Activated CD4-positive, alpha-beta T cell treated with anti-CD3 and anti-CD28 coated beads, Interleukin-2, amount 10 ng/mL, durations not matched to agents 7 days and 5 days (primary cell): ENCODE data around the gene RPL22. TPM values are rescaled to one million over a fixed set of nuclear protein-coding genes. Genes with fewer than 3 reads are reported as not detected.

Experiments used
- CTCF ChIA-PET: fragments of 350-600 bp; sonication (Branson Sonifier 250); formaldehyde crosslinking; loops from one replicate; lab custom pipeline; 2021; ENCODE audit warnings: antibody characterized with exemption; lab: Charles Lee
- POLR2A ChIA-PET: fragments of 350-600 bp; sonication (Branson Sonifier 250); formaldehyde crosslinking; loops from one replicate; lab custom pipeline; 2021; ENCODE audit warnings: antibody characterized with exemption; lab: Charles Lee
- DNase-seq: peaks from one replicate; pipeline ENCODE4 v3.0.0-alpha.2; 2020
- H3K27ac Mint-ChIP-seq: one replicate; pipeline ENCODE4 v1.8.0; 2021; ENCODE audit warnings: mild to moderate bottlenecking, moderate library complexity, mixed read lengths
- H3K27me3 Mint-ChIP-seq: one replicate; pipeline ENCODE4 v1.8.0; 2021; ENCODE audit warnings: mixed read lengths
- H3K36me3 Mint-ChIP-seq: one replicate; pipeline ENCODE4 v1.8.0; 2021; ENCODE audit warnings: low read depth, mixed read lengths
- H3K4me1 Mint-ChIP-seq: one replicate; pipeline ENCODE4 v1.8.0; 2021; ENCODE audit warnings: mixed read lengths
- H3K4me3 Mint-ChIP-seq: one replicate; pipeline ENCODE4 v1.8.0; 2021; ENCODE audit warnings: mild to moderate bottlenecking, moderate library complexity, mixed read lengths
- H3K9me3 Mint-ChIP-seq: one replicate; pipeline ENCODE4 v1.8.0; 2021; ENCODE audit warnings: mixed read lengths
- total RNA-seq, 2 experiments: library from RNA; stranded (reverse); gene quantifications; one replicate each; pipeline ENCODE4 v1.2.3, GENCODE V29; 2021

The RPL22 gene
- total RNA-seq, 2 experiments from 2014 or later, result 328 to 370 TPM

DNA sequence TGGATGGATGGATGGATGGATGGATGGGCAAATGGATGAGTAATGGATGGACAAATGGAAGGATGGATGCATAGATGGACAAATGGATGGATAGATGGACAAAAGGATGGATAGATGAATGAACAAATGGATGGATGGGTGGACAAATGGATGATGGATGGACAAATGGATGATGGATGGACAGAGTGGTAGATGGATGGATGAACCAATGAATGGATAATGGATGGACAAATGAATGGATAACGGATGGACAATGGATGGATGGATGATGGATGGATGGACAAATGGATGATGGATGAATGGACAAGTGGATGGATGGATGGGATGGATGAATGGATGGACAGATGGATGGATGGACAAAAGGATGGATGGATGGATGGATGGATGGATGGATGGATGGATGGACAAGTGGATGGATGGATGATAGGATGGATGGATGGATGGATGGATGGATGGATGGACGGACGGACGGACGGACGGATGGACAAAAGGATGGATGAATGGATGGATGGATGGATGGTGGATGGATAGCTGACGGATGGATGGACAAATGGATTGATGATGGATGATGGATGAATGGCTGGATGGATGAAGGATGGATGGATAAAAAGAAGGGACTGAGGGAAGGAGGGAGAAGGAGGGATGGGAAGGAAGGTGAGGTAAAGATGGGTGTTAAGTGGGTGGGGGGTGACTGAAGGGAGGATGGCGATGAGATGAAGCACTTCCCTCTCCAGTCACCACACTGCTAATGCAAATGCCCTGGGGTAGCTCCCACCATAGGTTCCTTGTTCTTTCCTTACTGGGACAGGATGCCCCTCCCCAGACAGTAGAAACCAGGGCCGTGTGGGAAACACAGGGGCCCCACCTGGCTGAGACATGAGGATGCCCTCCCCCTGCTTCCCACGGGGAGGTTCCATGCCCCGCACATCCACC lies 49.1 kb downstream of the RPL22 start:
- Mint-ChIP-seq H3K9me3 (no peaks in the 10 kb centered on the region), H3K27ac (no peak overlapping the region), H3K27me3 (peaks cover 5% of the 10 kb centered on the region), H3K4me1 (peaks cover 20% of the 10 kb centered on the region), H3K36me3 (no peaks in the 10 kb centered on the region), H3K4me3 (no peak overlapping the region)
- ChIA-PET CTCF (no interaction called here), POLR2A (no interaction called here)
- DNase-seq, result no peak

DNA sequence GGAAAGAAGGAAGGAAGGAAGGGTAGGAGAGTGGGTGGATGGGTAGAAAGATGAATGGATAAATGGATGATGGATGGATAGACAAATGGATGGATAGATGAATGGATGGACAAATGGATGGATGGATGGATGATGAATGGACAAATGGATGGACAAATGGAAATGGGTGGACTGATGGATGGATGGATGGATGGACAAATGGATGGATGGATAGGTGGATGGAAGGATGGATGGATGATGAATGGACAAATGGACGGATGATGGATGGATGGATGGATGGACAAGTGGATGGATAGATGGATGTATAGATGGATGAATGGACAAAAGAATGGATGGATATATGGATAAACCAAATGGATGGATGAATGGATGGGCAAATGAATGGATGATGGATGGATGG lies 49.8 kb downstream of the RPL22 start:
- Mint-ChIP-seq H3K36me3 (no peaks in the 10 kb centered on the region), H3K27ac (no peak overlapping the region), H3K27me3 (peaks cover 5% of the 10 kb centered on the region), H3K9me3 (no peaks in the 10 kb centered on the region), H3K4me3 (no peak overlapping the region), H3K4me1 (peaks cover 14% of the 10 kb centered on the region)
- ChIA-PET POLR2A (no interaction called here), CTCF (no interaction called here)
- DNase-seq, result no peak

DNA sequence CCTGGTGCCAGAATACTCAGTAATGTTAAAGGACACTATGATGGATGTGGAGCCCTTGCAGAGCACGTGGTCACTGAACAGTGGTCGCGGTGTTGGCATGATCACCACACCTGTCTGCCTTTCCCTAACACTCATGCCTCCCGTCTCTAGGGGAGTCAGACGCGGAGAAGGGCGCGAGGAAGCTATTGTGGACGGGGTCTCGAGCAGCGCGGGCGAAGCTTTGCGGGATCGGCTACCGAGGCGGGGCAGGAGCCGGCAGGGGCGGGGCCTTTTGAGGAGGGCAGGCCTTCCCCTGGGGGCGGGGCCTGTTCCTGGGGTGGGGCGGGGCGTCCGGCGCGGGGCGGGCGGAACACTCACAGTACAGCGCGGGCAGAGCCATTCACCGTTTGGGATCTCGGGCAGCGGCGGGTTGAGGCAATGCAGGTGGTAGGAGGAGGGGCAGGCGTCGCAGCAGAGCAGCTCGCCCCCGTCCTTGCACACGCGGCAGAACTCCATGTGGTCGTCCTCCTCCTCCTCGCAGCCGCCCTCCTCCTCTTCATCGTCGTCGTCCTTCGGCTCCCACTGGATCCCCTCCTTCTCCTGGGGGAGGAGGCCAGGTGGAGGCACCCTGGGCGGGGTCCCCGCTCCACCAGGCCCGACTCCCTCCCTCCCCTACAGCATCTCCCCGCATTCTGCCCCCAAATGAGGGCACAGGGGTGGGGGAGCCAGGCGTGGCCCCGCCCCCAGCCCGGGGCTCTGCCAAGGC lies 50.7 kb downstream of the RPL22 start:
- Mint-ChIP-seq H3K4me1 (peaks cover 6% of the 10 kb centered on the region), H3K36me3 (no peaks in the 10 kb centered on the region), H3K27ac (no peak overlapping the region), H3K4me3 (peak overlapping the region; percentile 46), H3K27me3 (peaks cover 5% of the 10 kb centered on the region), H3K9me3 (no peaks in the 10 kb centered on the region)
- POLR2A ChIA-PET, result no interaction called here
- peak; percentile 74 for DNase-seq
- CTCF ChIA-PET, result no interaction called here

DNA sequence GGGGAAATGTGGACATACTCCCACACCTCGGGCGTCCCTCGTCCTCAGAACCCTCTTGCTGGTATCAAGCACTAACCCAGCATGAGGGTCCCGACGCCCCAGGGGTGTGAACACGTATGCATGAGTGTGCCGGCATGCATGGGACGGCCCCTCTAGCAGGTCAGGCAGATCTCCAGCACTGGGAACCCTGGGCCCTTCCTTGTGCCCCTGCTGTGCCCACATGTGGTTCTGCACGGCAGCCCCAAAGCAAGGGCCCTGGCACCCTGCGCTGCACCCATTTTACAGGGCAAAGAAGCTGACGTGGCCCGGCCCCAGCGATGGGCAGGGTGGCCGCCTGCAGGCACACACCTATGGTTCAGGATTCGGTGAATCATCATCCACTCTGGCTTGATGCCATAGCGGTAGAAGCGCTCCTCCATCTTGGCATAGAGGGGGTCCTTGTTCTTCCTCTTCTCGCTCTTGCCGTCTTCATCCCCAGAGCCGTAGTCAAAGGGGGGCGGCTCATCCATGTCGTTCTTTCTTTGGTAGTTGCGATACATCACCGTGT lies 53.5 kb downstream of the RPL22 start:
- H3K27me3 Mint-ChIP-seq, result peaks cover 5% of the 10 kb centered on the region
- ChIA-PET POLR2A (no interaction called here), CTCF (interaction anchor here (1.6 kb wide), 1 partner anchor 11 kb away, joined by 4 read pairs; no protein-coding TSS in a partner anchor)
- H3K4me1 Mint-ChIP-seq, result peaks cover 5% of the 10 kb centered on the region
- no peak overlapping the region for H3K4me3 Mint-ChIP-seq
- no peak overlapping the region for H3K27ac Mint-ChIP-seq
- no peak for DNase-seq
- H3K9me3 Mint-ChIP-seq, result no peaks in the 10 kb centered on the region
- no peaks in the 10 kb centered on the region for H3K36me3 Mint-ChIP-seq

DNA sequence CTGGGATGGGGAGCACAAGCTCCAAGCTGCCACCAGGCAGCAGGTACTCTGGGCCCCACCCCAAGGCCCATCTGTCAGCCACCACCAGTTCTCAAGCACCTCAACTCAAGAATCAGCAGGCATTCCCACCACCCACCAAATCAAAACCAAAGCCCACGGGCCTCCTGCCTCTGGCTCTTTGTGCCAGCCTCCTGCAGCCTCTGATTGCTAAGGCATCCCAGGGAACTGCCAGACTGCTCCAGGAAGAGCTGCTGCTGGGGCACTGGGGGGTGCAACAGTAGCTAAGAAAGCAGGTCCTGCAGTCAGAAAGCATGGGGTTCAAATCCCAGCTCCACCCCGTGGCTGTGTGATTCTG lies 54.0 kb downstream of the RPL22 start:
- peaks cover 5% of the 10 kb centered on the region for H3K4me1 Mint-ChIP-seq
- POLR2A ChIA-PET, result no interaction called here
- H3K27ac Mint-ChIP-seq, result no peak overlapping the region
- H3K9me3 Mint-ChIP-seq, result no peaks in the 10 kb centered on the region
- no peak for DNase-seq
- peaks cover 5% of the 10 kb centered on the region for H3K27me3 Mint-ChIP-seq
- H3K36me3 Mint-ChIP-seq, result no peaks in the 10 kb centered on the region
- CTCF ChIA-PET, result interaction anchor here (1.6 kb wide), 1 partner anchor 10 kb away, joined by 4 read pairs; no protein-coding TSS in a partner anchor
- H3K4me3 Mint-ChIP-seq, result no peak overlapping the region

DNA sequence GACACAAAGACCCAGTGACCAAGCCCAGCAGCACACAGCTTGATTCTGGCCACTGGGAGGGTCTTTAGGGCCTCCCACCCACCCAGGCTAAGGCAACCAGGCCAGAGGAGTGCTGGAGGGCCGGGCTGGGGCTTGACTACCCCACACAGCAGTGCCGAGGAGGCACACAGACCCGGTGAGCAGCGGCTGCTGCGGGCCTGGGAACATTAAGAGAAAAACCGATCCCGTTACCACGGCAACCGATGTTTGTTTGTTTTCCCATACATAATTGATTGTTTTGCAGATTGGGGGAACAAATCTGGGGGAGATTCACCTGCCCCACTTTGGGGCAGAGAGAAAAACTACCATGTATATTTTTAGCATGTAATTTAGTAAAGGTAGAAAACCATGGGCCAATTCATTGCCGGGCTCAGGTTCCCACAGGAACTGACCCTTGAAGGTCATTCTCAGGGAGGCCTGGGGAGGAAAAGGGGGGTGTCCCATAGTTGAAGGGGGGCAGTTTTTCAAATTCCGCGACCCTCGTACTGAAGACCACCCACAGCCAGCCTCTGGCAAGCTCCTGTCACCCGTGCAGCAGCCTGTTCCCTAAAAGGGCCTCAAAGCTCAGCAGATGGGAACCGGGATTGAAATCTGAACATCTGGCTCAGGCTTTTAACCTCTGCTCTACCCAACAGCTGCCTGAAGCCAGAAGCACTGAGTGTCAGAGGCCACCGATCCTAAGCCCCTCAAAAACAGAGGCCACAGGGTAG lies 54.6 kb downstream of the RPL22 start:
- POLR2A ChIA-PET, result no interaction called here
- Mint-ChIP-seq H3K4me3 (no peak overlapping the region), H3K36me3 (no peaks in the 10 kb centered on the region), H3K27me3 (peaks cover 5% of the 10 kb centered on the region), H3K27ac (no peak overlapping the region), H3K4me1 (peaks cover 5% of the 10 kb centered on the region), H3K9me3 (no peaks in the 10 kb centered on the region)
- no peak for DNase-seq
- CTCF ChIA-PET, result interaction anchor here (1.6 kb wide), 1 partner anchor 10 kb away, joined by 4 read pairs; no protein-coding TSS in a partner anchor

DNA sequence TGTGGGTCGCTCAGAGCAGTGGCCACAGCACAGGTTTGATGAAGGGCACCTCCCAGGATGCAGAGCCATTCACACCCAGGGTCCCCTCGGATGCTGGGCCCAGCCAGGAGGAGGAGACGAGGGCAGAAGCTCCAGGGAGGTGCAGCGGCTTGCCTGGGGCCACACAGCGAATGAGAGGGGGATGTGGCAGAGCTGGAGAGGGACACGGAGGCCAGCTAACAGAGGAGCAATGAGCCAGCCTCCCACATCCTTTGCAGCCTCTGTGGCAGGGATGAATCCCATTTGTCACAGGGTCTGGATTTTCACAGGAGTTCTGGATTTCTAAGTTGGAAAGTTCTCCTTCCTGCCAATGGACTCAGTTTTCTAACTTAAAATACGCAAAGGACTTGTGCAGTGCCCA lies 55.2 kb downstream of the RPL22 start:
- no peaks in the 10 kb centered on the region for H3K9me3 Mint-ChIP-seq
- no peaks in the 10 kb centered on the region for H3K36me3 Mint-ChIP-seq
- H3K27me3 Mint-ChIP-seq, result peaks cover 5% of the 10 kb centered on the region
- no peak for DNase-seq
- H3K4me1 Mint-ChIP-seq, result peaks cover 5% of the 10 kb centered on the region
- H3K27ac Mint-ChIP-seq, result no peak overlapping the region
- H3K4me3 Mint-ChIP-seq, result no peak overlapping the region
- ChIA-PET POLR2A (no interaction called here), CTCF (no interaction called here)

DNA sequence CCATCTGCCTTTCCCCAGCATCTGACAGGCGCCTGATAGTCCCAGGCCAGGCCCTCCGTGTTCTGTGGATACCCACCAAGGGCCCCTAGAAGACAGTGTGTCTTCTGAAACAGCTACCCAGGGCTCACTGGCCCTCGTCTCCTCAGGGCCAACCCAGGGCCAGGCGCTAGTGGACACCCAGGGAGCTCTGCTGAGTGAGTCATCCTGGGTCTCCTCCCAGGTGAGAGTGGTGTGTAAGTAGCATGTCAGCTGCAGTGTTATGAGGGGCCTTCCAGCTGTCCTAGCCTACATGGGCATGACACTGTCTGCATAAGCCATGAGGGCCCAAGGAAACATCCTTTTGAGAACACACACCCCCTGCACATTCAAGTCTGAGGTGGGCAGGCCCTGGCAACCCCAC lies 56.0 kb downstream of the RPL22 start:
- Mint-ChIP-seq H3K27me3 (peaks cover 5% of the 10 kb centered on the region), H3K4me1 (peaks cover 2% of the 10 kb centered on the region), H3K27ac (no peak overlapping the region), H3K36me3 (no peaks in the 10 kb centered on the region), H3K4me3 (no peak overlapping the region), H3K9me3 (no peaks in the 10 kb centered on the region)
- ChIA-PET CTCF (interaction anchor here (0.6 kb wide), 1 partner anchor 81 kb away, joined by 4 read pairs; no protein-coding TSS in a partner anchor), POLR2A (no interaction called here)
- no peak for DNase-seq

DNA sequence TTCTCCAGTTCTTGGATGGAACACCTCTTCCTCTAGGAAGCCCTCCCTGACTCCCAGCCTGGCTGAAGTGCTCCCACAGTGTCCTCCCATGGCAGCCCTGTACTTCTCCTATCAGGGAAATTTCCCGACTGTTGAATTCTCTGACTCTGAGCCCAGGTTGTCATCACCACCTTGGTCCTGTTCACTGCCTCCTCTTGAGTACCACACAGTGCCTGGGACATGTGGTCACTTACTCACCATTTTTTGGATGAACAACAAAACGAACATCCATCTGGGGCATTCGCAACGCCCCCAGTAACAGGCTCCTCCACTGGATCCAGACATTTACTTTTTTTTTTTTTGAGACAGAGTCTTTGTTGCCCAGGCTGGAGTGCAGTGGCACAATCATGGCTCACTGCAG lies 56.7 kb downstream of the RPL22 start:
- Mint-ChIP-seq H3K4me3 (no peak overlapping the region), H3K36me3 (no peaks in the 10 kb centered on the region)

DNA sequence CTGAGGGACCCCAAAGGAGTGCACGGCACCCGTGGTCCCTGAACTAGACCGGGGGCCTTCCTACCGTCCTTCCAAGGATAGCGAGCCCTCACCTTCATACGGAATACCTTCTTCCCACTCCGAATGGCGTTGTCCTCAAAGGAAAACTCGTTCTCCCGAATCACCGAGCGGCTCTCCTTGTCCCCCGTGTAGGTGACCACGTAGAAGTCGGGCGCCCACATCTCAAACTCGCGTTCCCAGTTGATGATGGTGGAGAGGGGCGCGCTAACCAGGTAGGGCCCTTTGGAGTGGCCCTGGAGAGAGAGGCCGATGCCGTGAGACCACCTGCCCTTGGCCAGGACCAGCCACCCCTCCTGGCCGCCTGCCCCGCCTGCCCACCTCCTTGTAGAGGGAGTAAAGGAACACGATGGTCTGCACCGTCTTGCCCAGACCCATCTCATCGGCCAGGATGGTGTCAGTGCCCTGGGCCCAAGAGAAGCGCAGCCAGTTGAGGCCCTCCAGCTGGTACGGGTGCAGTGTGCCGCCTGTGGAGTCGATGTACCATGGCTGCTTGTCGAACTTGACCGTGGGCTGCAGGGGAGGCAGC lies 57.3 kb downstream of the RPL22 start:
- H3K9me3 Mint-ChIP-seq, result no peaks in the 10 kb centered on the region
- no peak for DNase-seq
- H3K27ac Mint-ChIP-seq, result no peak overlapping the region
- H3K27me3 Mint-ChIP-seq, result peaks cover 3% of the 10 kb centered on the region
- no peak overlapping the region for H3K4me3 Mint-ChIP-seq
- no peaks in the 10 kb centered on the region for H3K4me1 Mint-ChIP-seq
- POLR2A ChIA-PET, result no interaction called here
- CTCF ChIA-PET, result no interaction called here
- H3K36me3 Mint-ChIP-seq, result no peaks in the 10 kb centered on the region

More for the DNA sequence above, 56.7 kb downstream of the RPL22 start:
- Mint-ChIP-seq H3K27ac (no peak overlapping the region), H3K27me3 (peaks cover 3% of the 10 kb centered on the region), H3K9me3 (no peaks in the 10 kb centered on the region), H3K4me1 (no peaks in the 10 kb centered on the region)
- DNase-seq, result no peak
- ChIA-PET POLR2A (no interaction called here), CTCF (no interaction called here)

DNA sequence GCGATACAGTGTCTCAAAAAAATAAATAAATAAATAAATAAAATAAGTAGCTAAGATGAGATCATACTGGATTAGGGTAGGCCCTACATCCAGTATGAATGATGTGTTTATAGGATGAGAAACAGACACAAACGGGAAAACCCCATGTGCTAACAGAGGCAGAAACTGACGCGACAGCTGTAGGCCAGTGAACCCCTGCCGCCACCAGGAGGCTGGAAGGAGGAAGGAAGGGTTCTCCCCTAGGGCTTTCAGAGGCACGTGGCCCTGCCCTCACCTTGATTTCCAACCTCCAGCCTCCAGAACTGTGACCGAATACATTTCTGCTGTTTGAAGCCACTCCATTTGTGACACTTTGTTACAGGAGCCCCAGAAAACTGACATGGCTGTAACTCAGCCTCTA lies 57.8 kb downstream of the RPL22 start:
- ChIA-PET CTCF (no interaction called here), POLR2A (no interaction called here)
- peaks cover 3% of the 10 kb centered on the region for H3K27me3 Mint-ChIP-seq
- H3K4me1 Mint-ChIP-seq, result no peaks in the 10 kb centered on the region
- no peak overlapping the region for H3K27ac Mint-ChIP-seq
- DNase-seq, result peak; percentile 28
- H3K36me3 Mint-ChIP-seq, result no peaks in the 10 kb centered on the region
- H3K4me3 Mint-ChIP-seq, result no peak overlapping the region
- no peaks in the 10 kb centered on the region for H3K9me3 Mint-ChIP-seq

DNA sequence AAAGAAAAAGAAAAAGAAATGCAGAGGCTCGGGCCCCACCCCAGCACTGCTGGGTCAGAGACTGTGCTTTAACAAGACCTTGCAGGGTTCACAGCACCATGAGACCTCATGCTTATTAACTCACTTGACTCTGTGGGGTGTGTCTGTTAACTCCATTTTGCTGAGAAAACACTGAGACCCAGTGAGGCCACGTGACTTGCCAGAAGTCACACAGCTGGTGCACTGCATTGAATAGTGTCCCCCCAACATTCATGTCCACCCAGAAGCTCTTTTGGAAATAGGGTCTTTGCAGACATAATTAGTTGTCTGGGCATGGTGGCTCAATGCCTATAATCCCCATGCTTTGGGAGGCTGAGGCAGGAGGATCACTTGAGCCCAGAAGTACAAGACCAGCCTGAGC lies 59.0 kb downstream of the RPL22 start:
- Mint-ChIP-seq H3K4me3 (no peak overlapping the region), H3K27me3 (peaks cover 3% of the 10 kb centered on the region), H3K36me3 (no peaks in the 10 kb centered on the region), H3K27ac (no peak overlapping the region), H3K4me1 (no peaks in the 10 kb centered on the region), H3K9me3 (no peaks in the 10 kb centered on the region)
- no peak for DNase-seq
- ChIA-PET POLR2A (no interaction called here), CTCF (interaction anchor here (0.9 kb wide), 1 partner anchor 184 kb away, joined by 3 read pairs; no protein-coding TSS in a partner anchor)
